Naive thymus-derived CD4-positive, alpha-beta T cell (primary cell): ENCODE measurements around the gene CCBE1. TPM values are rescaled to one million over a fixed set of nuclear protein-coding genes. Genes with fewer than 3 reads are reported as not detected.

Experiments used
- ATAC-seq: fragments of 150-1000 bp; cut with Tn5 transposase; 2 replicates; pipeline ENCODE4 v1.10.0; 2021; ENCODE audit warnings: mild to moderate bottlenecking, moderate library complexity
- CTCF ChIA-PET: fragments of 350-600 bp; sonication (Branson Sonifier 250); formaldehyde crosslinking; loops from one replicate; lab custom pipeline; 2021; ENCODE audit warnings: antibody characterized with exemption; lab: Charles Lee
- POLR2A ChIA-PET: fragments of 350-600 bp; sonication (Branson Sonifier 250); formaldehyde crosslinking; loops from one replicate; lab custom pipeline; 2021; ENCODE audit warnings: antibody characterized with exemption, inconsistent platforms; lab: Charles Lee
- DNase-seq, 9 donors: peaks; one replicate each; pipeline versions ENCODE4 v3.0.0 to v3.0.0-alpha.2; 2020 to 2022; ENCODE audit warnings: mixed read lengths in 1 of 9
- H3K27ac ChIP-seq: one replicate; pipeline ENCODE4 v1.7.0; 2013; ENCODE audit warnings: mild to moderate bottlenecking, low read depth, low read length, moderate library complexity
- H3K27me3 ChIP-seq, 2 donors: one replicate each; pipeline ENCODE4 v1.7.0; 2013; ENCODE audit warnings: low read length in 2 of 2, mild to moderate bottlenecking in 2 of 2, moderate library complexity in 2 of 2; ENCODE audit not compliant: control insufficient read depth in 2 of 2, insufficient read depth in 2 of 2
- H3K36me3 ChIP-seq, 3 experiments: 1 replicate in 2 of 3; 2 replicates in 1 of 3; pipeline ENCODE4 v1.7.0; 2013; ENCODE audit warnings: low read length in 3 of 3, mild to moderate bottlenecking in 3 of 3, moderate library complexity in 1 of 3; ENCODE audit not compliant: insufficient read depth in 3 of 3, control insufficient read depth in 2 of 3
- H3K4me1 ChIP-seq, 2 donors: one replicate each; pipeline ENCODE4 v1.7.0; 2013; ENCODE audit warnings: low read length in 2 of 2, mild to moderate bottlenecking in 2 of 2, moderate library complexity in 1 of 2; ENCODE audit not compliant: control insufficient read depth in 2 of 2, insufficient read depth in 2 of 2
- H3K4me3 ChIP-seq: 2 replicates; pipeline ENCODE4 v1.7.0; 2013; ENCODE audit warnings: mild to moderate bottlenecking, low read length
- H3K9me3 ChIP-seq, 3 experiments: 1 replicate in 2 of 3; 2 replicates in 1 of 3; pipeline ENCODE4 v1.7.0; 2013; ENCODE audit warnings: low read length in 3 of 3; ENCODE audit not compliant: control insufficient read depth in 2 of 3
- H3K27ac Mint-ChIP-seq, 9 donors: one replicate each; pipeline ENCODE4 v1.8.0; 2020 to 2022; ENCODE audit warnings: mixed read lengths in 9 of 9, mild to moderate bottlenecking in 8 of 9, moderate library complexity in 5 of 9, inconsistent platforms in 2 of 9
- H3K27me3 Mint-ChIP-seq, 5 donors: one replicate each; pipeline ENCODE4 v1.8.0; 2021 to 2022; ENCODE audit warnings: mixed read lengths in 5 of 5, mild to moderate bottlenecking in 1 of 5
- H3K36me3 Mint-ChIP-seq, 5 donors: one replicate each; pipeline ENCODE4 v1.8.0; 2020 to 2022; ENCODE audit warnings: mixed read lengths in 5 of 5, mild to moderate bottlenecking in 3 of 5, inconsistent platforms in 1 of 5
- H3K4me1 Mint-ChIP-seq, 7 donors: one replicate each; pipeline ENCODE4 v1.8.0; 2020 to 2022; ENCODE audit warnings: mixed read lengths in 7 of 7, mild to moderate bottlenecking in 3 of 7, inconsistent platforms in 1 of 7
- H3K4me3 Mint-ChIP-seq, 10 donors: one replicate each; pipeline ENCODE4 v1.8.0; 2020 to 2022; ENCODE audit warnings: mild to moderate bottlenecking in 10 of 10, mixed read lengths in 10 of 10, moderate library complexity in 6 of 10, inconsistent platforms in 2 of 10
- H3K9me3 Mint-ChIP-seq, 11 donors: one replicate each; pipeline ENCODE4 v1.8.0; 2020 to 2022; ENCODE audit warnings: mixed read lengths in 11 of 11, mild to moderate bottlenecking in 4 of 11, inconsistent platforms in 1 of 11, moderate library complexity in 1 of 11
- intact Hi-C, 2 donors: fragments of 100-400 bp; cut with micrococcal nuclease; formaldehyde crosslinking; loops; one replicate each; pipeline ENCODE4 v1.15.1; 2023
- polyA plus RNA-seq, 2 donors: library from polyadenylated mRNA; unstranded; fragments of 300-500 nt; fragmentation: Illumina TruSeq; gene quantifications; one replicate each; pipeline ENCODE4 v1.2.3, GENCODE V29; 2021
- total RNA-seq, 6 experiments: library from RNA in 5 of 6; stranded (reverse) in 5 of 6; gene quantifications; 1 replicate in 5 of 6; 2 replicates in 1 of 6; pipeline ENCODE4 v1.2.3 and lab custom pipeline; 2021 to 2026

CCBE1 gene
- total and polyA plus RNA-seq, 7 experiments from 2014 or later = not detected

GRCh38 chr18:59540346-59540745, 156.9 kb downstream of the CCBE1 start:
- Histone ChIP-seq H3K9me3 (no peaks in the 10 kb centered on the region), H3K27ac (no peak overlapping the region), H3K36me3 (no peaks in the 10 kb centered on the region), H3K4me3 (no peak overlapping the region), H3K4me1 (no peaks in the 10 kb centered on the region), H3K27me3 (no peaks in the 10 kb centered on the region)
- Mint-ChIP-seq H3K27me3 (peaks cover under 1 to 19% (median 7%) of the 10 kb centered on the region in 5 donors), H3K9me3 (peaks cover 0 to 11% (median 2%) of the 10 kb centered on the region in 11 donors), H3K27ac (no peak overlapping the region), H3K4me1 (no peaks in the 10 kb centered on the region), H3K4me3 (no peak overlapping the region), H3K36me3 (no peaks in the 10 kb centered on the region)
- ChIA-PET POLR2A (no interaction called here), CTCF (no interaction called here)
- no peak for ATAC-seq
- DNase-seq = no peak
- intact Hi-C loops = no loop called here

DNA sequence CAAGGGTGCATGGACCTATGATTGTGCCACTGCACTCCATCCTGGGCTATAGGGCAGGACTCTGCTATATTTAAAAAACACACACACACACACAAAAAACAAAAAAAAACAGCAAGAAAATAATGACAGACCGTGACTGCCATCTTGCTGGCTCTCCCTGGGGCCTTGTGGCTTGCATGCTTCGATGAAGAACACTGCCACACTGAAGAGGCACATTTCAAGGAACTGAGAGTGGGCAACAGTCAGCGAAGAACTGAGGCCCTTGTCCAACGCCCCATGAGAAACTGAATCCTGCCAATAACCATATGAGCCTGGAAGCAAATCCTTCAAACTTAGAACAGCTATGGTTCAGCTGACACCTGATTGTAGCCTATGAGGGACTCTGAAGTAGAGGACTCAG, 158.1 kb downstream of the CCBE1 start:
- H3K27me3 ChIP-seq = no peaks in the 10 kb centered on the region
- no peaks in the 10 kb centered on the region for H3K36me3 ChIP-seq
- POLR2A ChIA-PET = no interaction called here
- Mint-ChIP-seq H3K36me3 (no peaks in the 10 kb centered on the region), H3K27ac (no peak overlapping the region), H3K27me3 (peaks cover 4 to 19% (median 7%) of the 10 kb centered on the region in 5 donors), H3K4me3 (no peak overlapping the region), H3K4me1 (no peaks in the 10 kb centered on the region), H3K9me3 (peaks cover 0 to 8% (median 2%) of the 10 kb centered on the region in 11 donors)
- H3K9me3 ChIP-seq = no peaks in the 10 kb centered on the region
- CTCF ChIA-PET = no interaction called here
- no peak overlapping the region for H3K4me3 ChIP-seq
- H3K27ac ChIP-seq = no peak overlapping the region
- DNase-seq (no peak), ATAC-seq (no peak)
- no peaks in the 10 kb centered on the region for H3K4me1 ChIP-seq
- intact Hi-C loops = no loop called here

GRCh38 chr18:59537579-59537978, 159.6 kb downstream of the CCBE1 start:
- Mint-ChIP-seq H3K27me3 (peaks cover 5 to 26% (median 13%) of the 10 kb centered on the region in 5 donors), H3K27ac (no peak overlapping the region)

DNA sequence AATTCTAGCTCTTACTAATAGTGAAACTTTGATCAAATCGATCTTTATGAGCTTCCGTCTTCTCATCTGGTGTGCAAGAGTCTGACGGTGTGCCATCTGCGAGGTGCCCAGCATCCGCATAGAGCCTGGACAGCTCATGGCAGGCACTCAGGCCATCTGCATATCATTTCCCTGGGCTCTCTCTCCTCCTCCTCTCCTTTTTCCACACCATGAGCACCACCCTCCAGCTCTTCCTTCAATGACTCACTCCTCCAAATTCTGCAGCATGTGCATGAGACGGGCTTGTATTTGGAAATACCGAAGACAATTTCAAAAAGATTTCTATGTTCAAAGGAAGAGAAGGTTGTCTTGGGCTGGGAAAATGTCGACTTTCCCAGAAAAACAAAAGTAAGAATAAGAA, 161.1 kb downstream of the CCBE1 start:
- Histone ChIP-seq H3K4me3 (no peak overlapping the region), H3K4me1 (no peaks in the 10 kb centered on the region), H3K27ac (no peak overlapping the region), H3K9me3 (no peaks in the 10 kb centered on the region), H3K36me3 (no peaks in the 10 kb centered on the region), H3K27me3 (no peaks in the 10 kb centered on the region)
- no peak overlapping the region for H3K4me3 Mint-ChIP-seq
- peaks cover 5 to 28% (median 17%) of the 10 kb centered on the region in 5 donors for H3K27me3 Mint-ChIP-seq
- no peak for DNase-seq
- ChIA-PET POLR2A (no interaction called here), CTCF (no interaction called here)
- H3K36me3 Mint-ChIP-seq = no peaks in the 10 kb centered on the region
- peaks cover 0 to 7% (median 0%) of the 10 kb centered on the region in 11 donors for H3K9me3 Mint-ChIP-seq
- intact Hi-C loops = no loop called here
- no peak overlapping the region for H3K27ac Mint-ChIP-seq
- ATAC-seq = no peak
- no peaks in the 10 kb centered on the region for H3K4me1 Mint-ChIP-seq

More at GRCh38 chr18:59537579-59537978, 159.6 kb downstream of the CCBE1 start:
- Histone ChIP-seq H3K4me3 (no peak overlapping the region), H3K27me3 (no peaks in the 10 kb centered on the region), H3K9me3 (no peaks in the 10 kb centered on the region), H3K4me1 (no peaks in the 10 kb centered on the region), H3K36me3 (no peaks in the 10 kb centered on the region), H3K27ac (no peak overlapping the region)
- Mint-ChIP-seq H3K4me1 (no peaks in the 10 kb centered on the region), H3K9me3 (peaks cover 0 to 8% (median 2%) of the 10 kb centered on the region in 11 donors), H3K36me3 (no peaks in the 10 kb centered on the region), H3K4me3 (no peak overlapping the region)
- no peak for DNase-seq
- intact Hi-C loops = no loop called here
- no peak for ATAC-seq
- ChIA-PET POLR2A (no interaction called here), CTCF (no interaction called here)

GRCh38 chr18:59535055-59535454, 162.2 kb downstream of the CCBE1 start:
- intact Hi-C loops = no loop called here
- no peaks in the 10 kb centered on the region for H3K9me3 ChIP-seq
- no peak overlapping the region for H3K27ac Mint-ChIP-seq
- no peaks in the 10 kb centered on the region for H3K4me1 Mint-ChIP-seq
- H3K36me3 Mint-ChIP-seq = no peaks in the 10 kb centered on the region
- H3K9me3 Mint-ChIP-seq = peaks cover 0 to 7% (median 0%) of the 10 kb centered on the region in 11 donors
- no peak overlapping the region for H3K27ac ChIP-seq
- no peaks in the 10 kb centered on the region for H3K36me3 ChIP-seq
- no peaks in the 10 kb centered on the region for H3K27me3 ChIP-seq
- H3K4me3 Mint-ChIP-seq = no peak overlapping the region
- ATAC-seq = no peak
- no peak for DNase-seq
- peaks cover 0 to 25% (median 22%) of the 10 kb centered on the region in 5 donors for H3K27me3 Mint-ChIP-seq
- ChIA-PET POLR2A (no interaction called here), CTCF (no interaction called here)
- H3K4me1 ChIP-seq = no peaks in the 10 kb centered on the region
- H3K4me3 ChIP-seq = no peak overlapping the region

GRCh38 chr18:59528866-59529265, 168.4 kb downstream of the CCBE1 start:
- Mint-ChIP-seq H3K36me3 (no peaks in the 10 kb centered on the region), H3K4me1 (no peaks in the 10 kb centered on the region), H3K4me3 (no peak overlapping the region), H3K9me3 (peaks cover 0 to 31% (median 7%) of the 10 kb centered on the region in 11 donors), H3K27ac (no peak overlapping the region), H3K27me3 (peaks cover 0 to 23% (median 16%) of the 10 kb centered on the region in 5 donors)
- no peaks in the 10 kb centered on the region for H3K27me3 ChIP-seq
- H3K4me1 ChIP-seq = no peaks in the 10 kb centered on the region
- H3K36me3 ChIP-seq = no peaks in the 10 kb centered on the region
- H3K4me3 ChIP-seq = no peak overlapping the region
- no peak overlapping the region for H3K27ac ChIP-seq
- ChIA-PET POLR2A (no interaction called here), CTCF (no interaction called here)
- no peaks in the 10 kb centered on the region for H3K9me3 ChIP-seq
- DNase-seq (no peak), ATAC-seq (no peak)
- intact Hi-C loops = no loop called here

DNA sequence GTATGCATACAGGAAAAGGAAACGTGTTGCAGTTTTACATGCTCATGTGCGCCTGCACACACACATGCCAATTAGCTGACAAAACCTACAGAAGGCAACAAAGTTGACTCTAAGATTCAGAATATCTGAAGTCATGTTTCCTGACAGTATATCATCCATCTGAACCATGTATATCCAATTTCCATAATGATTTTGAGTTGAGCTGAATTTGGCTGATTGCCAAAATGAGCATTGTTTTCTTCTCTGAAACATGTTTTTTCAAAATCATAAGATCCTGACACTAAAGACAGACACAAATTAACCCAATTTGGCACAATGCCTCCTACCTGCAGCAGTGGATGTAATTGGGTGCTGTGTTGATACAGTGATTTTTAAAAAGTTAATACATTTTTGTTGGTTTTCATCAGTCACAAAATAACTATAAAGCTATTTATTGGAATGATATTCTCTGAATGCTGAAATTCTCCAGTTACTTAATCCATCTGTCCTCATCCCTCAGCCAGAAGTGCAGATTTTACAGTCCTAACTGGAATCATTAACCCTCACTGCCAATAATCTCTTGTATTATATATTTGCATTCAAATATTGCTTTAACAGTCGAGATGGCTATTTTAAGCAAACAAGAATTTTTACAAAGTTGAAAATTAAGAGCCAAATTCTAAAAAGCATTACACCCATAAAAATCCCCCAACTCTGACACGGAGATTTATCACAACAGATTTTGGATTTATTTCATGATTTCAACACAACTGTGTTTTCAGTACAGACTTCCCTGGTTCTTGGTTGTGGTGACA, 176.5 kb downstream of the CCBE1 start:
- Mint-ChIP-seq H3K36me3 (no peaks in the 10 kb centered on the region), H3K4me3 (no peak overlapping the region), H3K27me3 (peaks cover 0 to 14% (median 6%) of the 10 kb centered on the region in 5 donors)

More for the DNA sequence above, 176.5 kb downstream of the CCBE1 start:
- ATAC-seq (no peak), DNase-seq (no peak)
- H3K4me1 Mint-ChIP-seq = no peaks in the 10 kb centered on the region
- Histone ChIP-seq H3K36me3 (no peaks in the 10 kb centered on the region), H3K27ac (no peak overlapping the region), H3K4me3 (no peak overlapping the region), H3K9me3 (no peaks in the 10 kb centered on the region), H3K27me3 (no peaks in the 10 kb centered on the region), H3K4me1 (no peaks in the 10 kb centered on the region)
- H3K9me3 Mint-ChIP-seq = peaks cover 0 to 21% (median 4%) of the 10 kb centered on the region in 11 donors
- no peak overlapping the region for H3K27ac Mint-ChIP-seq
- POLR2A ChIA-PET = no interaction called here
- CTCF ChIA-PET = no interaction called here
- intact Hi-C loops = no loop called here
